ENCODE data around the gene KCNK1. TPM values are rescaled to one million over a fixed set of nuclear protein-coding genes. Genes with fewer than 3 reads are reported as not detected.
"Not testable (repeated sequence)": the region's sequence is repeated elsewhere in the genome, so short reads cannot be mapped to it uniquely, and the experiment has no call there.

Gene KCNK1
- total and polyA plus RNA-seq, 2 donors (not counting 1 experiment from before 2014, with no cell fraction given) = 0.48 to 2.6 TPM

DNA sequence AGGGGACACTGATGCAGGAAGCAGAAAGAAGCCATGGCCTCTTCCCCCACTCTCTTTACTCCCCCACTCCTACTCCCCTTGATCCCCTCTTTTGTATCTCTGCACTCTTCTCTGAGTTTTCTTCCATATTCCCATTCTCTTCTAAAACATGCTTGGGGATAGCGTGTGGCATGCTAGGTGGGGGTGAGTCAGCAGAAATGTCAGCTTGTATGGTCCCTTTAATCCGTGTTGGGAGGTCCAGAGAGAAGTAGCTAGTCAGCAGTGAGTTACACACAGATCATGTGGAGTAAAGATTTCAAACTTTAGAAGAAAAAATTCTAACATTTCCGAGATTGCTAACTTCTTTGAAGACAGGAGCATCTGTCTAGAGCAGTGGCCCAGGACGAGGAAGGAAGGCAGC lies 4.0 kb upstream of the KCNK1 start:
- DNase-seq (ENCODE audit: low read depth in 2 of 2) = no peak

DNA sequence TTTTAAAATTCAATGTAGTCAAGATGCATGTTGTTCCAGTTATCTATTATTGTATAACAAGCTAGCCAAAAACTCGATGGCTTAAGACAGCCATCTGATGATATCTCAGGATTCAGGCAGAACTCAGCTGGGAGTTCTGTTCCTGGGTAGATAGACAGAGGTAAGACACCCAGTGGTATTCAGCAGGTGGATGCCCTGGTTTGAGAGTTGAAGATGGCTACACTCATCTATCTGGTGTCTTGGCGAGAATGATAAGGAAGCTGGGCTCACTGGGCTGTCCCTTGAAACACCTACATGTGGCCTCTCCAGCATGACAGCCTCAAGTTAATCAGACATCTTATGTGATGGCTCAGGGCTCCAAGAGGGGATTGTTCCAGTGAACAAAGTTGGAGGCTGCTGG lies 3.3 kb upstream of the KCNK1 start:
- Histone ChIP-seq H3K4me1 (ENCODE audit: control insufficient read depth, extremely low read depth, insufficient read depth, low read length) (no peaks in the 10 kb centered on the region), H3K9me3 (ENCODE audit: control insufficient read depth, insufficient read depth, low read depth, low read length) (no peaks in the 10 kb centered on the region), H3K4me3 (replicated peaks in 1 of 4; ENCODE audit: control extremely low read depth in 1 of 4, insufficient read depth in 1 of 4, low read depth in 3 of 4, low read length in 4 of 4) (no peak overlapping the region), H3K27me3 (ENCODE audit: control insufficient read depth, insufficient read depth, low read length) (no peaks in the 10 kb centered on the region), H3K4me2 (ENCODE audit: extremely low read depth, insufficient read depth, low read length) (no peak overlapping the region), H3K9ac (ENCODE audit: insufficient read depth, low read length) (no peak overlapping the region), H4K20me1 (ENCODE audit: control insufficient read depth, extremely low read depth, insufficient read depth, low read length) (no peaks in the 10 kb centered on the region), H3K79me2 (ENCODE audit: control insufficient read depth, insufficient read depth, low read length) (no peaks in the 10 kb centered on the region), H3K27ac (ENCODE audit: insufficient read depth, low read length) (no peak overlapping the region), H2AFZ (ENCODE audit: low read length) (no peak overlapping the region), H3K36me3 (ENCODE audit: control insufficient read depth, insufficient read depth, low read length) (no peaks in the 10 kb centered on the region)
- DNase-seq (ENCODE audit: low read depth in 2 of 2) = no peak
- TF ChIP-seq, protein P1, sequence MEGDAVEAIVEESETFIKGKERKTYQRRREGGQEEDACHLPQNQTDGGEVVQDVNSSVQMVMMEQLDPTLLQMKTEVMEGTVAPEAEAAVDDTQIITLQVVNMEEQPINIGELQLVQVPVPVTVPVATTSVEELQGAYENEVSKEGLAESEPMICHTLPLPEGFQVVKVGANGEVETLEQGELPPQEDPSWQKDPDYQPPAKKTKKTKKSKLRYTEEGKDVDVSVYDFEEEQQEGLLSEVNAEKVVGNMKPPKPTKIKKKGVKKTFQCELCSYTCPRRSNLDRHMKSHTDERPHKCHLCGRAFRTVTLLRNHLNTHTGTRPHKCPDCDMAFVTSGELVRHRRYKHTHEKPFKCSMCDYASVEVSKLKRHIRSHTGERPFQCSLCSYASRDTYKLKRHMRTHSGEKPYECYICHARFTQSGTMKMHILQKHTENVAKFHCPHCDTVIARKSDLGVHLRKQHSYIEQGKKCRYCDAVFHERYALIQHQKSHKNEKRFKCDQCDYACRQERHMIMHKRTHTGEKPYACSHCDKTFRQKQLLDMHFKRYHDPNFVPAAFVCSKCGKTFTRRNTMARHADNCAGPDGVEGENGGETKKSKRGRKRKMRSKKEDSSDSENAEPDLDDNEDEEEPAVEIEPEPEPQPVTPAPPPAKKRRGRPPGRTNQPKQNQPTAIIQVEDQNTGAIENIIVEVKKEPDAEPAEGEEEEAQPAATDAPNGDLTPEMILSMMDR (conservative IDR thresholded peaks at IDR 0.05 in 1 of 2, IDR thresholded peaks at IDR 0.05 in 1 of 2; ENCODE audit: low read depth in 1 of 2, low read length in 2 of 2) = no peak
- TF ChIP-seq EZH2 (IDR thresholded peaks at IDR 0.05; ENCODE audit: low read length, missing control alignments) = no peak

More for the DNA sequence above, 4.0 kb upstream of the KCNK1 start:
- H3K4me2 ChIP-seq (ENCODE audit: extremely low read depth, insufficient read depth, low read length) = no peak overlapping the region
- H3K27ac ChIP-seq (ENCODE audit: insufficient read depth, low read length) = no peak overlapping the region
- TF ChIP-seq EZH2 (IDR thresholded peaks at IDR 0.05; ENCODE audit: low read length, missing control alignments) = no peak
- TF ChIP-seq, protein P1 (conservative IDR thresholded peaks at IDR 0.05 in 1 of 2, IDR thresholded peaks at IDR 0.05 in 1 of 2; ENCODE audit: low read depth in 1 of 2, low read length in 2 of 2) = no peak
- H3K4me1 ChIP-seq (ENCODE audit: control insufficient read depth, extremely low read depth, insufficient read depth, low read length) = no peaks in the 10 kb centered on the region
- no peaks in the 10 kb centered on the region for H3K27me3 ChIP-seq (ENCODE audit: control insufficient read depth, insufficient read depth, low read length)
- no peak overlapping the region for H3K9ac ChIP-seq (ENCODE audit: insufficient read depth, low read length)
- no peaks in the 10 kb centered on the region for H3K9me3 ChIP-seq (ENCODE audit: control insufficient read depth, insufficient read depth, low read depth, low read length)
- H3K4me3 ChIP-seq (replicated peaks in 1 of 4; ENCODE audit: control extremely low read depth in 1 of 4, insufficient read depth in 1 of 4, low read depth in 3 of 4, low read length in 4 of 4) = no peak overlapping the region
- H3K36me3 ChIP-seq (ENCODE audit: control insufficient read depth, insufficient read depth, low read length) = no peaks in the 10 kb centered on the region
- H3K79me2 ChIP-seq (ENCODE audit: control insufficient read depth, insufficient read depth, low read length) = no peaks in the 10 kb centered on the region
- no peaks in the 10 kb centered on the region for H4K20me1 ChIP-seq (ENCODE audit: control insufficient read depth, extremely low read depth, insufficient read depth, low read length)
- H2AFZ ChIP-seq (ENCODE audit: low read length) = no peak overlapping the region

DNA sequence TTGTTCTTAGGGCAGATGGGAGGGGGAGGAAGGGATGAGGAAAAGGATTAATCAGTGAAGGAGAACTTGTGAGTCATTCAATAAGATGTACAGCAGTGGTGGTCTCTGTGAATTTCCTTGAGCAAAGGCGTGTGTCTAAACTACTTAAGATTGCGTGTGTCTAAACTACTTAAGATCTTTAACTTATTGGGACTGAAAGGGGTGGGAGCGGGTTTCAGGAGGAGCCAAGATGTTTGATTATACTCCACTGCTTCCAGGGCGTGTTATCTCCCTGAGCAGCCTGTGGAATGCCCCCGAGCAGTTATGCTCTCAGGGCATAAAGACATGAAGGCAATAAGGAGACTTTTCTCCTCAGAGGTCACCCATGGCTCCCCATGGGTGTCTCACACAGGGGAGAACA lies 2.5 kb upstream of the KCNK1 start:
- H2AFZ ChIP-seq (ENCODE audit: low read length); H3K4me1 ChIP-seq (ENCODE audit: control insufficient read depth, extremely low read depth, insufficient read depth, low read length); DNase-seq (ENCODE audit: low read depth in 2 of 2); H4K20me1 ChIP-seq (ENCODE audit: control insufficient read depth, extremely low read depth, insufficient read depth, low read length); H3K4me3 ChIP-seq (replicated peaks in 1 of 4; ENCODE audit: control extremely low read depth in 1 of 4, insufficient read depth in 1 of 4, low read depth in 3 of 4, low read length in 4 of 4); H3K9ac ChIP-seq (ENCODE audit: insufficient read depth, low read length); H3K9me3 ChIP-seq (ENCODE audit: control insufficient read depth, insufficient read depth, low read depth, low read length); H3K27ac ChIP-seq (ENCODE audit: insufficient read depth, low read length); H3K27me3 ChIP-seq (ENCODE audit: control insufficient read depth, insufficient read depth, low read length); H3K36me3 ChIP-seq (ENCODE audit: control insufficient read depth, insufficient read depth, low read length); H3K79me2 ChIP-seq (ENCODE audit: control insufficient read depth, insufficient read depth, low read length); H3K4me2 ChIP-seq (ENCODE audit: extremely low read depth, insufficient read depth, low read length): not testable (repeated sequence)

Data from fibroblast of lung (primary cell).